ENCODE measurements around the gene ITGBL1. TPM values are rescaled to one million over a fixed set of nuclear protein-coding genes. Genes with fewer than 3 reads are reported as not detected.

Gene ITGBL1
- total and polyA plus RNA-seq, 2 donors (not counting 3 experiments of a cell fraction or from before 2014, with no cell fraction given), result 4.6 to 8.8 TPM

DNA sequence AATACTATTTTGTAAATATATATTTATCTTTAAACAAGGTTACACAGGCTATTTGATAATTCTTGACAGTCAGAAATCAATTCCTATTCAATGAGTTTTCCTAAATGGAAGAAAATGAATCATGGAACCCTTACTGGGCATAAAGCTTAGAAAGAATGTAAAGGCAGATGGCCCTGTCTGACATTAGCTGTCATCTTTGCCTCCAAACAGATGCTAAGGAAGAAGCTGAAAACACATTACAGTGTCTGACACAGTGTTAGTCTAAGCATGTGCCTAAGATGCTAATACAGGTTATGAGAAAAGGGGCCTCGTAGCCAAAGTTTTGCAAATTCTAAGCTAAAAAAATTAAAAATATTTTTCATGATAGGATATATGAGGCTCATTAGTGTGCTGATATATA lies 112.8 kb downstream of the ITGBL1 start:
- CTCF ChIA-PET, result no interaction called here
- dilution Hi-C loops (cut with MboI; ENCODE audit: extremely low pct_ligation_motif_present, low sequenced_read_pairs) (no loop called here), intact Hi-C loops (cut with micrococcal nuclease) (no loop called here)
- no peak overlapping the region for H3K4me2 ChIP-seq (ENCODE audit: insufficient read depth, low read length)
- no peaks in the 10 kb centered on the region for H4K20me1 ChIP-seq (replicated peaks; ENCODE audit: control insufficient read depth, extremely low read depth, insufficient read depth, low read length)
- DNase-seq (ENCODE audit: low read depth, low spot score) (no peak), FAIRE-seq (no peak)
- no peaks in the 10 kb centered on the region for H3K9me3 ChIP-seq (replicated peaks; ENCODE audit: control insufficient read depth, insufficient read depth, low read length)
- BruUV-seq (replicated peaks), result no TSS peak
- H3K4me1 ChIP-seq (ENCODE audit: control insufficient read depth, extremely low read depth, insufficient read depth, low read length), result no peaks in the 10 kb centered on the region
- H3K27me3 ChIP-seq (ENCODE audit: control insufficient read depth in 2 of 2, insufficient read depth in 2 of 2, low read length in 2 of 2), result no peaks in the 10 kb centered on the region
- no peak overlapping the region for H3K9ac ChIP-seq (replicated peaks; ENCODE audit: extremely low read depth, insufficient read depth, low read length)
- TF ChIP-seq EZH2 (IDR thresholded peaks at IDR 0.05; ENCODE audit: borderline replicate concordance, low read depth, low read length, severe bottlenecking) (no peak), MYC (IDR thresholded peaks at IDR 0.05; ENCODE audit: low read depth, low read length) (no peak), POLR2A (IDR thresholded peaks at IDR 0.05; ENCODE audit: low read depth, low read length) (no peak)
- TF ChIP-seq, protein P1, sequence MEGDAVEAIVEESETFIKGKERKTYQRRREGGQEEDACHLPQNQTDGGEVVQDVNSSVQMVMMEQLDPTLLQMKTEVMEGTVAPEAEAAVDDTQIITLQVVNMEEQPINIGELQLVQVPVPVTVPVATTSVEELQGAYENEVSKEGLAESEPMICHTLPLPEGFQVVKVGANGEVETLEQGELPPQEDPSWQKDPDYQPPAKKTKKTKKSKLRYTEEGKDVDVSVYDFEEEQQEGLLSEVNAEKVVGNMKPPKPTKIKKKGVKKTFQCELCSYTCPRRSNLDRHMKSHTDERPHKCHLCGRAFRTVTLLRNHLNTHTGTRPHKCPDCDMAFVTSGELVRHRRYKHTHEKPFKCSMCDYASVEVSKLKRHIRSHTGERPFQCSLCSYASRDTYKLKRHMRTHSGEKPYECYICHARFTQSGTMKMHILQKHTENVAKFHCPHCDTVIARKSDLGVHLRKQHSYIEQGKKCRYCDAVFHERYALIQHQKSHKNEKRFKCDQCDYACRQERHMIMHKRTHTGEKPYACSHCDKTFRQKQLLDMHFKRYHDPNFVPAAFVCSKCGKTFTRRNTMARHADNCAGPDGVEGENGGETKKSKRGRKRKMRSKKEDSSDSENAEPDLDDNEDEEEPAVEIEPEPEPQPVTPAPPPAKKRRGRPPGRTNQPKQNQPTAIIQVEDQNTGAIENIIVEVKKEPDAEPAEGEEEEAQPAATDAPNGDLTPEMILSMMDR (IDR thresholded peaks at IDR 0.05; ENCODE audit: extremely low read depth in 1 of 2, insufficient read depth in 1 of 2, low read depth in 1 of 2, low read length in 2 of 2), result no peak
- no peaks in the 10 kb centered on the region for H3K79me2 ChIP-seq (ENCODE audit: control insufficient read depth, insufficient read depth, low read length)
- POLR2A ChIA-PET, result no interaction called here
- no peak overlapping the region for H3K27ac ChIP-seq (ENCODE audit: insufficient read depth, low read depth, low read length)
- no peak overlapping the region for H3K4me3 ChIP-seq (replicated peaks in 1 of 3; ENCODE audit: insufficient read depth in 1 of 3, low read depth in 1 of 3, low read length in 3 of 3)
- no peaks in the 10 kb centered on the region for H3K9me1 ChIP-seq (replicated peaks; ENCODE audit: control insufficient read depth, extremely low read depth, insufficient read depth, low read length)
- H3K36me3 ChIP-seq (ENCODE audit: control insufficient read depth in 2 of 2, extremely low read depth in 1 of 2, insufficient read depth in 2 of 2, low read length in 2 of 2), result no peaks in the 10 kb centered on the region
- no peak overlapping the region for H2AFZ ChIP-seq (ENCODE audit: low read depth, low read length)

DNA sequence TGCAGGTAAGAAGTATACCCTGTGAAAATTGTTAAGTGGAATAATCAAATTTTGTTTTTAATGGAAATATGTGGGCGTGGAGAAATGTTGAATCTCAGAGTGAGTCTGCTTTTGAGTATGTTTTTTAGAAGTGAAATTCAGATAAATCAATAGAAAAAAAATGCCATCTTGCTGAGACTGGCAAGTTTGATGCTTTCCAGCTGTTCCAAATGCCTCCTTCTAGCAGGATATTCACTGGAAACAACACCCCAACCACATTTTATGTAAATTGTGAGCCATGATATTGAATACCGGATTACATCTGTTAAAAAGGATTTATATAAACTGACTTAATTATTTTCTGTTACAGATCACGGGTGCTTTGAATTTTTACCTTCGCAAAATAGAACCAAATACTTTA lies 115.4 kb downstream of the ITGBL1 start:
- FAIRE-seq, result no peak
- H3K79me2 ChIP-seq (ENCODE audit: control insufficient read depth, insufficient read depth, low read length), result no peaks in the 10 kb centered on the region
- BruUV-seq (replicated peaks), result no TSS peak

More for the DNA sequence above, 115.4 kb downstream of the ITGBL1 start:
- H3K4me2 ChIP-seq (ENCODE audit: insufficient read depth, low read length), result no peak overlapping the region
- intact Hi-C loops (cut with micrococcal nuclease) (no loop called here), dilution Hi-C loops (cut with MboI; ENCODE audit: extremely low pct_ligation_motif_present, low sequenced_read_pairs) (no loop called here)
- no peak for TF ChIP-seq POLR2AphosphoS5 (IDR thresholded peaks at IDR 0.05; ENCODE audit: insufficient read depth, low read depth, low read length)
- no peak for TF ChIP-seq FOS (IDR thresholded peaks at IDR 0.05; ENCODE audit: borderline replicate concordance, insufficient read depth, low read length)
- no peak for TF ChIP-seq JUN (IDR thresholded peaks at IDR 0.05; ENCODE audit: borderline replicate concordance, insufficient read depth, insufficient read length, low read depth)
- TF ChIP-seq GATA2 (IDR thresholded peaks at IDR 0.05; ENCODE audit: insufficient read depth, insufficient read length, low read depth, low read length), result no peak
- TF ChIP-seq EZH2 (IDR thresholded peaks at IDR 0.05; ENCODE audit: borderline replicate concordance, low read depth, low read length, severe bottlenecking), result no peak
- no peak for TF ChIP-seq POLR2A (IDR thresholded peaks at IDR 0.05; ENCODE audit: low read depth, low read length)
- TF ChIP-seq MYC (IDR thresholded peaks at IDR 0.05; ENCODE audit: low read depth, low read length), result no peak
- TF ChIP-seq, protein P2, sequence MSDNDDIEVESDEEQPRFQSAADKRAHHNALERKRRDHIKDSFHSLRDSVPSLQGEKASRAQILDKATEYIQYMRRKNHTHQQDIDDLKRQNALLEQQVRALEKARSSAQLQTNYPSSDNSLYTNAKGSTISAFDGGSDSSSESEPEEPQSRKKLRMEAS (IDR thresholded peaks at IDR 0.05; ENCODE audit: insufficient read depth, insufficient read length), result no peak
- TF ChIP-seq, protein P1 (IDR thresholded peaks at IDR 0.05; ENCODE audit: extremely low read depth in 1 of 2, insufficient read depth in 1 of 2, low read depth in 1 of 2, low read length in 2 of 2), result no peak
- POLR2A ChIA-PET, result no interaction called here
- H4K20me1 ChIP-seq (replicated peaks; ENCODE audit: control insufficient read depth, extremely low read depth, insufficient read depth, low read length), result no peaks in the 10 kb centered on the region
- H3K4me1 ChIP-seq (ENCODE audit: control insufficient read depth, extremely low read depth, insufficient read depth, low read length), result no peaks in the 10 kb centered on the region
- no peak overlapping the region for H3K4me3 ChIP-seq (replicated peaks in 1 of 3; ENCODE audit: insufficient read depth in 1 of 3, low read depth in 1 of 3, low read length in 3 of 3)
- CTCF ChIA-PET, result no interaction called here
- no peak overlapping the region for H2AFZ ChIP-seq (ENCODE audit: low read depth, low read length)
- no peaks in the 10 kb centered on the region for H3K27me3 ChIP-seq (ENCODE audit: control insufficient read depth in 2 of 2, insufficient read depth in 2 of 2, low read length in 2 of 2)
- H3K9ac ChIP-seq (replicated peaks; ENCODE audit: extremely low read depth, insufficient read depth, low read length), result no peak overlapping the region
- DNase-seq (ENCODE audit: low read depth, low spot score), result no peak
- no peaks in the 10 kb centered on the region for H3K36me3 ChIP-seq (ENCODE audit: control insufficient read depth in 2 of 2, extremely low read depth in 1 of 2, insufficient read depth in 2 of 2, low read length in 2 of 2)
- H3K9me3 ChIP-seq (replicated peaks; ENCODE audit: control insufficient read depth, insufficient read depth, low read length), result no peaks in the 10 kb centered on the region
- H3K27ac ChIP-seq (ENCODE audit: insufficient read depth, low read depth, low read length), result no peak overlapping the region
- H3K9me1 ChIP-seq (replicated peaks; ENCODE audit: control insufficient read depth, extremely low read depth, insufficient read depth, low read length), result no peaks in the 10 kb centered on the region

Measured in endothelial cell of umbilical vein (primary cell).